Activated naive CD4-positive, alpha-beta T cell treated with Interleukin-2 at 50 U/mL for 16 hours (primary cell): ENCODE results near the gene MCTP1.

ENCODE experiments used
- DNase-seq: peaks from one replicate; pipeline ENCODE4 v3.0.0-alpha.2; 2020

MCTP1 gene

GRCh38 chr5:94747371-94747770 is 537.5 kb downstream of the MCTP1 start:
- no peak for DNase-seq

GRCh38 chr5:94746731-94747124 is 538.2 kb downstream of the MCTP1 start:
- DNase-seq = no peak

- DNase-seq = no peak
Measured at GRCh38 chr5:94745786-94746730, 538.8 kb downstream of the MCTP1 start.

DNA sequence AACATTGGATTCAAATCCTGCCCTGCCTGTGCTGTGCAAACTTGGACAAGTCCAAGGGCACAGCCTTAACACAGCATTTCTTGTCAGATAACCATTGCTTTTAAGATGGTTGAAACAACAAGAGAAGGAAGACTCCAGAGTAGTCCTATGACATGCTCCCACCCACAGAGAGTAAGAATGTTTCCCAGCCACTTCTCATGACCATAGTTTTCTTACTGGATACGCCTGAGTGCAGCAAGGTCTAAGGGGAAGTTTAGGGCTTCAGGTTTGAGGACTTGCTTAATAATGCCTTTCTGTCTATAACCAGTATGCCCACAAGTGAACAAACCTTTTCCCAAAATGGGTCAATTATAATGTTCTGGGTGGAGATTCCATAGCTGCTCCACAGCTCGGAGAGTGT is 540.0 kb downstream of the MCTP1 start:
- no peak for DNase-seq

DNA sequence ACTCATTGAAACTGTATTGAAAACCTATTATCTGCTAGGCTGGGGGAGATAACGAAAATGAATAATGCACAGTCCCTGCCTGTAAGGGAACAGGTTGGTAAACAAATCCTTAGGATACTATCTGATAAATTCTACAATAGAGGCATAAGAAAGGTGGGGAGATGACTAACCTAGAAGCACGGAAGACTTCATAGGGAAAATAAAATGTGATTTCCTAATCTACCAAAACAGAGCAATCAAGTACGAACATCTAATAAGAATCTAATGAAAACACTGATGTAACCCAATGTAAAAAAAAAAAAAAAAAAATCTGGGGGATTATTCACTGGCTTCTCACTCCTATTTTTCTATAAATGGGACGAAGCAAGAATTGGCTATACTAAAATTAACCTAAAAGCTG is 542.0 kb downstream of the MCTP1 start:
- no peak for DNase-seq

GRCh38 chr5:94740286-94740685 is 544.6 kb downstream of the MCTP1 start:
- DNase-seq = no peak

DNA sequence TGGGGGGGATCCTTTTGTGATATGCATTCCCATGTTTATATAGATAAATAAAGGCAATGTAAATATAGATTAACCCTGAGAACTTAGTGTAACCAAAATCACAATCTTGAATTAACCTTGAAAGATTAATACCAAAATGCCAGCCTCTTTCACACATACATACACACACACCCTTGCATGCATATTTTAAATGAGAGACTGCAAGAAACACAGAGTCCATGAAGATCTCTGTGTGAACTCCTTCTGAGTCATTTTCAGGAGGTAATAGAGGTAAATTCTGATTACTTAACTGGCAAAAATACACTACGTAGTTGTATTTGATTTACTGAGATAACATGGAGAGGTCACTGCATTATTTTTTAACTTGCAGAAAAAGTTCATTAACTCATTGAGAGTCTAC is 548.4 kb downstream of the MCTP1 start:
- no peak for DNase-seq

GRCh38 chr5:94731471-94731870 is 553.4 kb downstream of the MCTP1 start:
- no peak for DNase-seq

- no peak for DNase-seq
Measured at GRCh38 chr5:94725142-94725541, 559.8 kb downstream of the MCTP1 start.

DNA sequence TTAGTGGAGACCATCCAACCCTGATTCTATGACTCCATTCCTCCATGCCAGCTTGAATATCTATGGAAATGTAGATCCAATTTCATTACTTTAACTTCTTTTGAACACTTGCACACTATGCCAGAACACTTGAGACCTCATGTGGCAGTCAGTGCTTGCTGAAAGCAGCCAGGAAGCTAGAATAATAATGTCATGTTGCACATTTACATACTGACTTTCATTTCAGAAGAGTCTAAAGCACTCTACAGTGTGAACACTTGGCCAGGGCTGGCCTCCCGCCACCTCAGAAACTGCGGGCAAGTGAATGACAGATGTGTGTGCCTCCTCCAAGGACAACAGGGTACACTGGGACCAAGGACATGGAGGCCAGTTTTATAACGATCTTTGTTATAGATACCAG is 569.1 kb downstream of the MCTP1 start:
- no peak for DNase-seq

GRCh38 chr5:94711785-94712184 is 573.1 kb downstream of the MCTP1 start:
- DNase-seq = no peak

DNA sequence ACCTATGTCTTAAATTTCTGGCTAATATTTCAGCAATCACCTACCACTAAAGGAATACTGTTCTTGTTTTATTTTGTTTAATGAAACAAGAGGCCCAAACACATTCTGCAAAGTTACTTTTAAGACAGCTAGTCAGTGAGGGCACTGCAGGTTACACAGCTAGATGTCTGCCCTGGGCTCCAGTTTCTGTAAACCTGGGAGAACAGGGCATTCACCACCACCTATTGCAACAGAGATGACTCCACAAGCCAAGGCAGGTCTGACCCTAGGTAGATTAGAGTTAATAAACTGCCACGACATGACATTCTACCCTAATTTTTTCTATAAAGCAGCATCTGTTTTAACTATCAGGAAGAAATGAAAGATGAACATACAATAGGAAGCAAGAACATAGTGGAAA is 575.6 kb downstream of the MCTP1 start:
- DNase-seq = no peak

- no peak for DNase-seq
Measured at GRCh38 chr5:94707359-94707758, 577.5 kb downstream of the MCTP1 start.

DNA sequence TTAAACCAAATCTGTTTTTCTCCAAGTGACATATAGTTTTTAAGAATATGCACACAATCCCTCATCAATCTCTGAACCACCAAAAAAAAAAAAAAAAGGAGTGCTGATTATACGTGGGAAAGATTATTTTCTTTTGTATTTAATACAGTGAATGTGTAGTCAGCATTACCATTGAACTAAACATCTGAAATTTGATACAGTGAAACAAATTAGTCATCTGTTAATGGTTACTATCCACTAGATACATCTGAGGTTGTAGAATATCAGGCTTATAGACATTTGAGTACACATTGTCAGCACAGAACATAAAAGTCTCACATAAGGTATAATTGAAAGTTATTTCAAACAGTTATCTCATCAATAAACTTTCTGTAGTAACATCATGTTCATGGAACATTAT is 579.5 kb downstream of the MCTP1 start:
- DNase-seq = no peak

GRCh38 chr5:94702729-94703128 is 582.2 kb downstream of the MCTP1 start:
- DNase-seq = no peak

DNA sequence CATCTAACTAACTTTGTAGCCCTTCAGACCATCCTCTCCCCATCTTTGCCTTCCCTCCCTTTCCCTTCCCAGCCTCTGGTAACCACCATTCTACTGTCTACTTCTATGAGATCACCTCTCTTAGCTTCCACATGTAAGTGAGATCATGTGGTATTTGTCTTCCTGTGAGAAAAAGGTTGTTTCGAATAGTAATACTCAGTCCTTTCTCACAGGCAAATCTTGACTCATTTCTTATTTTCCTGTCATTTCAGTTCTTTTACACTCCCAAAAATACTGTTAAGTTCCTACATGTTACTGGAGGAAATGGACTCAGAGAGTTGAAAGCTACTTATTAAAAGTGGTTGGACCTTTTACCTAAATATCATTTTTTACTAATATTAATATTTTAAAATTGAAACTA is 584.3 kb downstream of the MCTP1 start:
- no peak for DNase-seq

DNA sequence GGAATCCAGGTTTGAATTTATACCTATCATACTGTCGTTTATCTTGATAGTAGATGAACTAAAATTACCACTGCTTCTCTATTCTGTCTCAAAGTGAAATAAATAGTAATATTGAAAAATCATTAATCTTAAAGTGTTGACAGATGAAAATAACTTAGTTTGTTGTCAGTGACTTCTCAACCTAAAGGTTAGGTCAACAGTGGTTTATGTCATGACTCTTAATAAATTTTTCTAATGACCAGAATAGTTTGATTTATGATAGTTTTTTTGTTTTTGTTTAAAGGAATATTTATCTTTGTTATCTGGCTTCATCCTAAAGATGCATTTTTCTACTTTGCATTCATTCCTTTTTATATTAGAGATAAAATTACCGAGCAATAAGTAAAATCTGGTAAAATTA is 585.3 kb downstream of the MCTP1 start:
- DNase-seq = no peak

- no peak for DNase-seq
Measured at GRCh38 chr5:94698197-94698596, 586.7 kb downstream of the MCTP1 start.

GRCh38 chr5:94694671-94695070 is 590.2 kb downstream of the MCTP1 start:
- no peak for DNase-seq

DNA sequence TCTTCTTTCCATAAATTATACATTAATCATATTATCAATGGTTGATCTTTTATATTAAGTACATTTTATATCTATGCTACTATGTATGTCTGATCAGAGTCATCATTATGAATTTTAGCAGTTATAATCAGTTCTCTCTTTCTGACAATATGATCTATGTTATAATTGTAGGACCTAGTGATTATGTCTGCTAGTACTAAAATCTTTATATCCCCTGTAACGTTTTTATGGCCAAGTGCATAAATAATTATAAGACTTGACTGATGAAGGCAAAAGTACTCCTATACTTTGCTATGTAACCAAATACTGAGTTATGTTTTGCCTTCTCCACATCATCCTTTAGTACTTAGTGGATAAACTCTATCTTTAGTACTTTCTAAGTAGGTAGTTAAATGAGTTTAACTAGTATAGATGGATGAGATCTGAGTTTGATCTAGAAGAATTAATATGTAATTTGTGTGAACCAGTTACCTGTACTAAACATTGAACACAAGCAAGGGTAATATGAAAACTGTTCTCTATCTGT is 591.0 kb downstream of the MCTP1 start:
- no peak for DNase-seq

GRCh38 chr5:94693043-94693822 is 591.7 kb downstream of the MCTP1 start:
- DNase-seq = no peak

DNA sequence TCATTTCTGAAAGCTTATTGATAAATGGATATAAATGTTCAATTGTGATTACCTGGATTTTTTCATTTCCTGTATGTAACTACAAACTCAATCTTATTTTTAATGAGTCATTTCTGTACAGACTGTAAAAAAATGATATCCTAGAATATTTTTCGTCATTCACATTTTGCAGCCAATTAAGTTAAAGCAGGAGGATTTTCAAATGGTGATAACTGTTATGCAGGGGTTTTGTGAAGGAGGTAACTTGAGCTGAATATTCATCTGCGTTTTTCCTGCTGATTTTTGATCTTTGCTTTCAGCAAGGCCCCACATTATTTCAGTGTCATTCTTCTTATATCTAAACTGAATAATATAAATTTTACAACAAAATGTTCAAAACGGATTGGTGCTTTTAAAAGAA is 592.3 kb downstream of the MCTP1 start:
- no peak for DNase-seq

GRCh38 chr5:94691949-94692348 is 592.9 kb downstream of the MCTP1 start:
- DNase-seq = no peak

- DNase-seq = no peak
Measured at GRCh38 chr5:94691291-94691690, 593.6 kb downstream of the MCTP1 start.
